ENCODE results near the gene RALGPS1. TPM values are rescaled to one million over a fixed set of nuclear protein-coding genes. Genes with fewer than 3 reads are reported as not detected.
"Not testable (repeated sequence)": the region's sequence is repeated elsewhere in the genome, so short reads cannot be mapped to it uniquely, and the experiment has no call there.

The RALGPS1 gene
- total RNA-seq, 1 donor from 2014 or later: 2.4 TPM

- DNase-seq (ENCODE audit: low read depth in 2 of 2): not testable (repeated sequence)
Measured at GRCh38 chr9:127171348-127171747, 256.8 kb downstream of the RALGPS1 start.

- DNase-seq (ENCODE audit: low read depth in 2 of 2): no peak
Measured at GRCh38 chr9:127172066-127172707, 257.6 kb downstream of the RALGPS1 start.

GRCh38 chr9:127173063-127173462 is 258.5 kb downstream of the RALGPS1 start:
- no peak for DNase-seq (ENCODE audit: low read depth in 2 of 2)

GRCh38 chr9:127174386-127175318 is 260.1 kb downstream of the RALGPS1 start:
- peak in 1 of 2 donors; percentile 61 for DNase-seq (ENCODE audit: low read depth in 2 of 2)

GRCh38 chr9:127175319-127175715 is 260.7 kb downstream of the RALGPS1 start:
- DNase-seq (ENCODE audit: low read depth in 2 of 2): no peak

- no peak for DNase-seq (ENCODE audit: low read depth in 2 of 2)
Measured at GRCh38 chr9:127175764-127176163, 261.2 kb downstream of the RALGPS1 start.

DNA sequence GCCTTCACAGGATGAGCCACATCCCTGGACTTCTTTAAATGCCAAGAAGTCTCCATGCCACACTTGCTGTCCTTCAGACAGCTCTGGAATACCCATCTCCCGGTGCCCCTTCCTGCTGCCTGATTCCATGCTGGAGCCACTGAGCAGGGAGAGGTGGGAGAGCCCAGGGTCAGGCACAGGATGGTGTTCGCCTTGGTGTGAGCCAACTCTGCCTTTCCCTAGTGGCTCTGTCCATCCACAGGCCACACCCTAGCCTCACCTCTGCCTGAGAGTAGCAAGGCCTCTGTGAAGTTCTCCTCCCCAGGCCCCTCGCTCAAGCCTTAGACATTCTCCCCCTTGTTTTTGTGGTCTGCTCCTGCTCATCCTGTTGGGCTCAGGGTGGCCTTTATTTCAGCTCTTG is 262.0 kb downstream of the RALGPS1 start:
- no peak for DNase-seq (ENCODE audit: low read depth in 2 of 2)

- DNase-seq (ENCODE audit: low read depth in 2 of 2): no peak
Measured at GRCh38 chr9:127177231-127177630, 262.6 kb downstream of the RALGPS1 start.

DNA sequence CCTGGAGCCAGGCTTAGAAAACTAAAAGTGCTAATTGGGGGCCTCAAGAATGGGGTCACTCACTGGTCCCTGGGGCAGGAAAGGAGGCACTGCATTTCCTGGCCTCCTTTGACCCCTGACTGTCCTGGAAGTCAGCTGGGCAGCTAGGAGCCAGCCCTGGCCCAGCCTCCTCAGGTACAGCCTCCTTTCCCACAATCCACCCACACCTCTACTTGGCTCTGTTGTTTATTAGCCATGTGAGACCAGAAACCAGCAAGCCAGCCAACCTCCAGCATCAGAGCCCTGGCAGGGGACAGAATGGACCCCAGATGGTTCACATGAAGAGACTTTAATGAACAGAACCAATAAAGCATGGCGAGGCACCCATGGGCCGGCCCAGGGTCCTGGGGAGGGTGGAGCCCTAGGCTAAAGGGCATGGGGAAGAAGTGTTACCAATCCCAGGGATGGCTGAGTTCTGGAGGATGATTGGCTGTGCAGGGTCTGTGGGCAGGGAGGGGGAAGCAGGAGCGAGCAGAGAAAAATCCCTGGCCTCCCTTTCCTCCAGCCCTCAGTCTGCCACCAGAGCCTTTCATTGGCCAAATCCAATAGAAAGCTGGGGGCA is 263.2 kb downstream of the RALGPS1 start:
- DNase-seq (ENCODE audit: low read depth in 2 of 2): no peak

GRCh38 chr9:127178686-127179632 is 264.4 kb downstream of the RALGPS1 start:
- DNase-seq (ENCODE audit: low read depth in 2 of 2): peak in 1 of 2 donors; percentile 50

GRCh38 chr9:127179633-127180441 is 265.3 kb downstream of the RALGPS1 start:
- peak in 1 of 2 donors; percentile 11 for DNase-seq (ENCODE audit: low read depth in 2 of 2)

DNA sequence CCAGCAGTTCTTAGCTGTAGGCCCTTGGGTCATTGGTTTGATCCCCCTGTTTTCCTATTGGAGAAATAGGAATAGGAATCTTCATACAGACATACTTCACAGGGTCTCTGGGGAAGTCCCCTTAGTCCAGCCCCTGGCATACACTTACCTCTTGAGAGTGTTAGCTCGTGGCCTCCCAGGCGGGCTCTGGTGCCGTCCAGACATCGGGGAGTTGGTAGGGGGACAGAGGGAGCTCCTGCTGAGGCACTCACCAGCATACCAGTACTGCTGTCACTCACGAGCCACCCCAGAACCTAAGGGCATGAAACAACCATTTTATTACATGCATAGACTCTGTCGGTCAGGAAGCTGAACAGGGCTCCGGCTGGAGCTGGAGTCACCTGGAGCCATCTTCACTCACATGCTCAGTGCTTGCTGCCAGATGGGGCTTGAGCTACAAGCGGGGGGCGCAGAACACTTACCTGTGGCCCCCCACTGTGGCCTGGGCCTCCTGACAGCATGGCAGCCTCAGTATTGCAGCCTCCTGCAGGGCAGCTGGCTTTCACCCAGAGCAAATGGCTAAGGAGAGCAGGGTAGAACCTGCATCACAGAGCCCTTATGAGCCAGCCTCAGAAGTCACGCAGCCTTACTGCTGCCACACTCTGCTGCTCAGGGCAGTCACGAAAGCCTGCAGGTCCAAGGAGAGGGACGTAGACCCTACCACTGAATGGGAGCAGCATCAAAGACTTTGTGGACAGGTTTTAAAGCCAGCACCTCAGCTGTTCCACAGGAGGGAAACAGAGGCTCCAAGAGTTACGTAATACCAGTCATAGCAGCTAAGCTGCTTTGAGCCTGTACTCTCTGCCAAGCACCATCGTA is 266.1 kb downstream of the RALGPS1 start:
- DNase-seq (ENCODE audit: low read depth in 2 of 2): no peak

DNA sequence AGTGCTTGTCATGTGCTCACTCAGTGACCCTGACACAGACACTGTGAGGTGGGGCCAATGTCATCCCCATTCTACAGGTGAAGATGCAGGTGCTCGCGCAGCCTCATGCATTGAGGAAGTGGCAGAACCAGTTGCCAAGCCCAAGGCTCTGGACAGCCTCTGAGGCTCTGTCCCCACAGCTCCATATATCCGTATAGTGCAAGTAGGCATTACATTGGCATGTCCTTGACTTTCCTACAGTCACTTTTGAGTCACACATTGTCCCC is 266.7 kb downstream of the RALGPS1 start:
- no peak for DNase-seq (ENCODE audit: low read depth in 2 of 2)

DNA sequence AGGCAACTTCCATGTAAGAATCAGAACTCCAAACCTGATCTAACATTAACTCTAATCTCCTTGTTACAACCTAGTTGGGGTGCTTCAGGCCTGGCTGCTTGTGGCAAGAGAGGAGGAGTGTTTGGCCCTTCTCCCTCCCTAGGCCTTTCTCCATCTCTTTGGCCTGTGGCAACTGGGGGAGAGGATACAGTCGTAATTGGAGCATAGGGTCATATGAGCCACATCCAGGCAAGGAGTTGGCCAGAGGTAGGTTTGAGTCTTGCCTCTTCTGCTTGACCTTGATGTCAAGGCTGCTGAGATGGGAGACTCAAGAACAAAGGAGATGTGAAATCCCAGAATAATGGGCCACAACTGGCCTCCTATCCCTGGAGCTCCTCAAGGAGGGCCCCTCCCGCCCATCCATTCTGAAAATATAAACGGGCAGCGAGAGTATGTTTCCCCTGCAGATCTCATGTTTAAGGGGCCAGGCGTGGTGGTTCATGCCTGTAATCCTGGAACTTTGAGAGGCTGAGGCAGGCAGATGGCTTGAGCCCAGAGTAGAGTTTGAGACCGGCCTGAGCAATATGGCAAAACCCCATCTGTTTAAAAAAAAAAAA is 267.1 kb downstream of the RALGPS1 start:
- no peak for DNase-seq (ENCODE audit: low read depth in 2 of 2)

GRCh38 chr9:127182901-127183746 is 268.5 kb downstream of the RALGPS1 start:
- DNase-seq (ENCODE audit: low read depth in 2 of 2): no peak

GRCh38 chr9:127183814-127184582 is 269.4 kb downstream of the RALGPS1 start:
- peak; percentile 82 to 90 for DNase-seq (ENCODE audit: low read depth in 2 of 2)

GRCh38 chr9:127184641-127185040 is 270.1 kb downstream of the RALGPS1 start:
- no peak for DNase-seq (ENCODE audit: low read depth in 2 of 2)
